Upper lobe of left lung (tissue), 4 donors: ENCODE data around the gene SNED1.

Experiments used
- EP300 ChIP-seq, 4 donors: sonication (generic); formaldehyde crosslinking; IDR thresholded peaks; one replicate each; pipeline ENCODE4 v1.5.1; 2017; ENCODE audit warnings: antibody characterized with exemption in 4 of 4, control low read depth in 2 of 4
- POLR2A ChIP-seq, 4 donors: fragments of 450-650 bp; IDR thresholded peaks; one replicate each; pipeline ENCODE4 v1.5.1; 2016 to 2017; ENCODE audit warnings: antibody characterized with exemption in 4 of 4, mild to moderate bottlenecking in 2 of 4

DNA sequence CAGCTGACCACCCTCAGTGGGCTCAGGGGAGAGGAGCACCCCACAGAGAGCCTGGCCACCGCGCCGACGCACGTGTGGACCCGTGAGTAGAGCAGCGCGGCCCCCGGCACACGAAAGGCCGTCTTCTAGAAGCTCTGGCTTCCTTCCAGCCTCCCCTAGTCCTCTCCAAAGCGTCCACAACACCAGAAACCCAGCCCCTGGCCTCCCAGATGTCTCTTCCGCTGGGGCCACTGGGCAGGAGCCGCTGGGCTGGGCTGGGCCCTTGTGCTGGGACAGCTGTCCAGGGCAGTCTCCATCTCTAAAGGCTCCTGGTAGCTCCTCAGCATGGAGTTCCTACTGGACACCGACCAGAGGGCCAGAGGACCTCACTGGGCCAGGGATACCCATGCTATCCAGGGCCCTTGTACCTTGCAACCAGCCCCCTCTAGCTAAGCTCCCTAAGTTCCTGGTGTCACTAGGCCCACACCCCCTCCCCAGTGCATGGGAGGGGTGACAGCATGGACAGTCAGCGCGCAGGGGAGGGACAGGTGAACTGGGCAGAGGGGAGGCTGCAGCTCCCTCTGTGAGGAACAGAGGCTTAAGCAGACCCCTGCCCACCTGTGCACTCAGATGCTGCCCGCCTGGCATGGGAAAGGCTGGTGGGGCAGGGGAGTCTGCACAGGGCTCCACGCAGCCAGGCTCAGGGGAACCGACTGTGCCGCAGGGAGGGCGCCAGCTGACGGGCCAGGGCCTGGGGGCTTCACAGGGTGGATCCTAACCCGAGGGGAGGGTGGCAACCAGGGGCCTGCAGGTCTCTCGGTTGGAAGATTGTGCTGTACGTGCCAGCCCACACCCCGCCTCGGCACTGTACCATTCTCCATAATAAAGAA is 70.8 kb downstream of the SNED1 start:
- TF ChIP-seq EP300 (IDR thresholded peaks at IDR 0.05) (no peak), POLR2A (IDR thresholded peaks at IDR 0.05) (no peak)
